HEK293 (cell line): Measurements from ENCODE around the gene MICAL3.

Source experiments
- CTCF ChIA-PET: fragments of 350-600 bp; formaldehyde crosslinking; extraction: SDS; loops from one replicate; lab custom pipeline; 2021; ENCODE audit warnings: antibody characterized with exemption; lab: Yijun Ruan, JAX
- POLR2A ChIA-PET: fragments of 300-600 bp; formaldehyde crosslinking; extraction: SDS; loops from one replicate; lab custom pipeline; 2020; ENCODE audit warnings: antibody characterized with exemption, inconsistent platforms; lab: Yijun Ruan, JAX
- H3K27ac ChIP-seq: fragments of 200-500 bp; sonication (Bioruptor generic); 2 replicates; pipeline ENCODE4 v1.5.1; 2014; ENCODE audit warnings: low read depth, low read length, control low read depth, inconsistent platforms; ENCODE audit errors: extremely low read depth
- H3K36me3 ChIP-seq, 2 experiments: fragments of 200-500 bp in 1 of 2; sonication (Bioruptor generic) in 1 of 2; 1 replicate in 1 of 2; 2 replicates in 1 of 2; pipeline ENCODE4 v1.5.1; 2014 to 2017; ENCODE audit warnings: inconsistent platforms in 2 of 2, low read length in 2 of 2; ENCODE audit not compliant: control insufficient read depth in 2 of 2, insufficient read depth in 1 of 2
- H3K4me1 ChIP-seq: fragments of 200-500 bp; sonication (Bioruptor generic); 2 replicates; pipeline ENCODE4 v1.5.1; 2014; ENCODE audit warnings: mild to moderate bottlenecking, low read length, inconsistent platforms; ENCODE audit not compliant: control insufficient read depth, insufficient read depth
- H3K4me3 ChIP-seq: 2 replicates; pipeline ENCODE4 v1.5.1; 2011; ENCODE audit warnings: low read depth, mild to moderate bottlenecking, control low read depth, low read length, moderate library complexity
- H3K9me3 ChIP-seq: fragments of 200-500 bp; sonication (Bioruptor generic); 2 replicates; pipeline ENCODE4 v1.5.1; 2014; ENCODE audit warnings: low read depth, low read length, inconsistent platforms; ENCODE audit not compliant: control insufficient read depth, insufficient read depth
- ZIC2 ChIP-seq: fragments of 450-650 bp; formaldehyde crosslinking; IDR thresholded peaks from 2 replicates; pipeline ENCODE4 v1.5.1; 2016; ENCODE audit warnings: missing biosample characterization, missing genetic modification characterization
- ZNF23 ChIP-seq: fragments of 450-650 bp; formaldehyde crosslinking; IDR thresholded peaks from 2 replicates; pipeline ENCODE4 v1.5.1; 2016; ENCODE audit warnings: missing biosample characterization, missing genetic modification characterization, borderline replicate concordance
- ZNF274 ChIP-seq, 2 experiments: fragments of 200-500 bp in 1 of 2; fragments of 450-650 bp in 1 of 2; sonication (Bioruptor generic) in 1 of 2; formaldehyde crosslinking in 1 of 2; IDR thresholded peaks; 2 replicates each; pipeline versions ENCODE4 v1.5.1 to v1.6.1; 2014 to 2016; ENCODE audit warnings: borderline replicate concordance in 1 of 2, inconsistent platforms in 1 of 2, low read length in 1 of 2, missing biosample characterization in 1 of 2, missing genetic modification characterization in 1 of 2
- ZNF354C ChIP-seq: fragments of 450-650 bp; formaldehyde crosslinking; IDR thresholded peaks from 2 replicates; pipeline ENCODE4 v1.5.1; 2016; ENCODE audit warnings: missing biosample characterization, missing genetic modification characterization, low read depth, borderline replicate concordance
- ZNF426 ChIP-seq: fragments of 450-650 bp; formaldehyde crosslinking; IDR thresholded peaks from 2 replicates; pipeline ENCODE4 v1.5.1; 2017; ENCODE audit warnings: missing biosample characterization, missing genetic modification characterization, mild to moderate bottlenecking, inconsistent platforms, moderate library complexity
- ZNF529 ChIP-seq: fragments of 450-650 bp; formaldehyde crosslinking; IDR thresholded peaks from 2 replicates; pipeline ENCODE4 v1.5.1; 2017; ENCODE audit warnings: missing genetic modification characterization, missing biosample characterization; ENCODE audit not compliant: insufficient replicate concordance
- ZNF660 ChIP-seq: fragments of 450-650 bp; IDR thresholded peaks from 2 replicates; pipeline ENCODE4 v1.5.1; 2018; ENCODE audit warnings: missing biosample characterization, mild to moderate bottlenecking, missing genetic modification characterization
- ZNF768 ChIP-seq: fragments of 450-650 bp; formaldehyde crosslinking; IDR thresholded peaks from 2 replicates; pipeline ENCODE4 v1.5.1; 2018; ENCODE audit warnings: missing biosample characterization, mild to moderate bottlenecking, missing genetic modification characterization
- TF ChIP-seq, protein P1 (sequence below): fragments of 450-650 bp; formaldehyde crosslinking; IDR thresholded peaks from 2 replicates; pipeline ENCODE4 v1.5.1; 2017; ENCODE audit warnings: missing biosample characterization, missing genetic modification characterization
- TF ChIP-seq, protein P2 (sequence below): fragments of 450-650 bp; IDR thresholded peaks from 2 replicates; pipeline ENCODE4 v1.5.1; 2018; ENCODE audit warnings: missing biosample characterization, mild to moderate bottlenecking, missing genetic modification characterization
- TF ChIP-seq, protein P3 (sequence below): fragments of 450-650 bp; formaldehyde crosslinking; IDR thresholded peaks from 2 replicates; pipeline ENCODE4 v1.5.1; 2016; ENCODE audit warnings: missing biosample characterization, missing genetic modification characterization, borderline replicate concordance
- TF ChIP-seq, protein P4 (sequence below): fragments of 450-650 bp; formaldehyde crosslinking; IDR thresholded peaks from 2 replicates; pipeline ENCODE4 v1.5.1; 2016; ENCODE audit warnings: missing biosample characterization, missing genetic modification characterization
- TF ChIP-seq, protein P5 (sequence below): fragments of 450-650 bp; formaldehyde crosslinking; IDR thresholded peaks from 2 replicates; pipeline ENCODE4 v1.5.1; 2016; ENCODE audit warnings: missing biosample characterization, missing genetic modification characterization, borderline replicate concordance

Gene MICAL3

DNA sequence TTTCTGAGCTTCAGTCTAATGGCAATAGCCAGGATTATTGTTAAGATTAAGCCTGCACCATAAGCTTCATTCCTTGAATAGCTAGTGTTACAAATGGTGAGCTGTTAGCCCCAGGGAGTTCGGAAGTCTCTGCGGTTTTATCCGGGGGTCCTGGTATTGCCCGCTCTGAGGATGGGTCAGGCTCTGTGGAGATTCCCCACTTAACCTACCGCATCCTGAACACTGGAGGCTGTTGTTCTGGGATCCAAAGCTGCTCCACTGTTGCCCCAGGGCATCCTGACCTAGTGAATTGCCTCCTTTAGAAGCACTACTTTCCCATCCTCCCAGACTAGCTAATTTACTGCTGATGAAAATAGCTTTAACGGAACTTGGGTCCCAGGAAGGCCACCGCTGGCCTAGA lies 38.9 kb upstream of the MICAL3 start (continued):
- TF ChIP-seq, protein P1, sequence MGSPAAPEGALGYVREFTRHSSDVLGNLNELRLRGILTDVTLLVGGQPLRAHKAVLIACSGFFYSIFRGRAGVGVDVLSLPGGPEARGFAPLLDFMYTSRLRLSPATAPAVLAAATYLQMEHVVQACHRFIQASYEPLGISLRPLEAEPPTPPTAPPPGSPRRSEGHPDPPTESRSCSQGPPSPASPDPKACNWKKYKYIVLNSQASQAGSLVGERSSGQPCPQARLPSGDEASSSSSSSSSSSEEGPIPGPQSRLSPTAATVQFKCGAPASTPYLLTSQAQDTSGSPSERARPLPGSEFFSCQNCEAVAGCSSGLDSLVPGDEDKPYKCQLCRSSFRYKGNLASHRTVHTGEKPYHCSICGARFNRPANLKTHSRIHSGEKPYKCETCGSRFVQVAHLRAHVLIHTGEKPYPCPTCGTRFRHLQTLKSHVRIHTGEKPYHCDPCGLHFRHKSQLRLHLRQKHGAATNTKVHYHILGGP (tag by site-specific recombination), result no peak
- TF ChIP-seq, protein P2, sequence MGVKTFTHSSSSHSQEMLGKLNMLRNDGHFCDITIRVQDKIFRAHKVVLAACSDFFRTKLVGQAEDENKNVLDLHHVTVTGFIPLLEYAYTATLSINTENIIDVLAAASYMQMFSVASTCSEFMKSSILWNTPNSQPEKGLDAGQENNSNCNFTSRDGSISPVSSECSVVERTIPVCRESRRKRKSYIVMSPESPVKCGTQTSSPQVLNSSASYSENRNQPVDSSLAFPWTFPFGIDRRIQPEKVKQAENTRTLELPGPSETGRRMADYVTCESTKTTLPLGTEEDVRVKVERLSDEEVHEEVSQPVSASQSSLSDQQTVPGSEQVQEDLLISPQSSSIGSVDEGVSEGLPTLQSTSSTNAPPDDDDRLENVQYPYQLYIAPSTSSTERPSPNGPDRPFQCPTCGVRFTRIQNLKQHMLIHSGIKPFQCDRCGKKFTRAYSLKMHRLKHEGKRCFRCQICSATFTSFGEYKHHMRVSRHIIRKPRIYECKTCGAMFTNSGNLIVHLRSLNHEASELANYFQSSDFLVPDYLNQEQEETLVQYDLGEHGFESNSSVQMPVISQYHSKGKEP, result no peak

DNA sequence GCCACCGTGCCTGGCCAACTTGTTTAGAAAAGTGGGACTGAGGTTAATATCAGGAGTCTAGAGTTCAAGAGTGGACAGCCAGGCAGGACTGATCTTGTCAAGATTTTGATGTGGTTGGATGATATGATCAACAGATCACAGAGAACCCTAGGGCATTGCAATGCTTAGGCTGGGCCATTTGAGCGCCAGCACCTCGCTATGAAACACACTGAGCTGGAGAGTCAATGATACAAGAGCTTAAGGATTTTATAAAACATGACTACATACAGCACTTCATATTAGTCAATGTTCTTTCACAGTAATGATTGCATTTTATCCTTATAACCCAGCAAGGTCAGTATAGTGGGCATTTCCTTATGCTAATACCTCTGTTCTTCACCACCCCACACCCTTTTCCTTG lies 38.1 kb upstream of the MICAL3 start:
- ChIA-PET POLR2A (interaction anchor here (1.0 to 1.3 kb wide), 3 partner anchors 15 to 62 kb away, joined by 3 to 5 read pairs (median 4); partner anchors contain the start of gene PEX26), CTCF (interaction anchor here (0.8 to 6.3 kb wide), 6 partner anchors 11 to 232 kb away, joined by 3 to 95 read pairs (median 8); partner anchors contain the start of genes MICAL3 and PEX26)
- no peak overlapping the region for H3K27ac ChIP-seq

More for the DNA sequence above, 38.1 kb upstream of the MICAL3 start:
- no peaks in the 10 kb centered on the region for H3K36me3 ChIP-seq
- no peaks in the 10 kb centered on the region for H3K9me3 ChIP-seq
- TF ChIP-seq ZNF660 (tag by site-specific recombination) (no peak), ZIC2 (no peak), ZNF529 (no peak), ZNF768 (tag by site-specific recombination) (no peak), ZNF354C (tag by site-specific recombination) (no peak), ZNF23 (tag by site-specific recombination) (no peak), ZNF274 (IDR thresholded peaks at IDR 0.05; ENCODE audit: low read length) (no peak), ZNF274 (tag by site-specific recombination; IDR thresholded peaks at IDR 0.05; ENCODE audit: borderline replicate concordance) (no peak), ZNF426 (tag by site-specific recombination) (no peak)
- TF ChIP-seq, protein P3, sequence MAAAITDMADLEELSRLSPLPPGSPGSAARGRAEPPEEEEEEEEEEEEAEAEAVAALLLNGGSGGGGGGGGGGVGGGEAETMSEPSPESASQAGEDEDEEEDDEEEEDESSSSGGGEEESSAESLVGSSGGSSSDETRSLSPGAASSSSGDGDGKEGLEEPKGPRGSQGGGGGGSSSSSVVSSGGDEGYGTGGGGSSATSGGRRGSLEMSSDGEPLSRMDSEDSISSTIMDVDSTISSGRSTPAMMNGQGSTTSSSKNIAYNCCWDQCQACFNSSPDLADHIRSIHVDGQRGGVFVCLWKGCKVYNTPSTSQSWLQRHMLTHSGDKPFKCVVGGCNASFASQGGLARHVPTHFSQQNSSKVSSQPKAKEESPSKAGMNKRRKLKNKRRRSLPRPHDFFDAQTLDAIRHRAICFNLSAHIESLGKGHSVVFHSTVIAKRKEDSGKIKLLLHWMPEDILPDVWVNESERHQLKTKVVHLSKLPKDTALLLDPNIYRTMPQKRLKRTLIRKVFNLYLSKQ (tag by site-specific recombination), result no peak
- TF ChIP-seq, protein P4, sequence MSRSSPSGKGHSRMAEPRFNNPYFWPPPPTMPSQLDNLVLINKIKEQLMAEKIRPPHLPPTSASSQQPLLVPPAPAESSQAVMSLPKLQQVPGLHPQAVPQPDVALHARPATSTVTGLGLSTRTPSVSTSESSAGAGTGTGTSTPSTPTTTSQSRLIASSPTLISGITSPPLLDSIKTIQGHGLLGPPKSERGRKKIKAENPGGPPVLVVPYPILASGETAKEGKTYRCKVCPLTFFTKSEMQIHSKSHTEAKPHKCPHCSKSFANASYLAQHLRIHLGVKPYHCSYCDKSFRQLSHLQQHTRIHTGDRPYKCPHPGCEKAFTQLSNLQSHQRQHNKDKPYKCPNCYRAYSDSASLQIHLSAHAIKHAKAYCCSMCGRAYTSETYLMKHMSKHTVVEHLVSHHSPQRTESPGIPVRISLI (tag by site-specific recombination), result no peak
- TF ChIP-seq, protein P5, sequence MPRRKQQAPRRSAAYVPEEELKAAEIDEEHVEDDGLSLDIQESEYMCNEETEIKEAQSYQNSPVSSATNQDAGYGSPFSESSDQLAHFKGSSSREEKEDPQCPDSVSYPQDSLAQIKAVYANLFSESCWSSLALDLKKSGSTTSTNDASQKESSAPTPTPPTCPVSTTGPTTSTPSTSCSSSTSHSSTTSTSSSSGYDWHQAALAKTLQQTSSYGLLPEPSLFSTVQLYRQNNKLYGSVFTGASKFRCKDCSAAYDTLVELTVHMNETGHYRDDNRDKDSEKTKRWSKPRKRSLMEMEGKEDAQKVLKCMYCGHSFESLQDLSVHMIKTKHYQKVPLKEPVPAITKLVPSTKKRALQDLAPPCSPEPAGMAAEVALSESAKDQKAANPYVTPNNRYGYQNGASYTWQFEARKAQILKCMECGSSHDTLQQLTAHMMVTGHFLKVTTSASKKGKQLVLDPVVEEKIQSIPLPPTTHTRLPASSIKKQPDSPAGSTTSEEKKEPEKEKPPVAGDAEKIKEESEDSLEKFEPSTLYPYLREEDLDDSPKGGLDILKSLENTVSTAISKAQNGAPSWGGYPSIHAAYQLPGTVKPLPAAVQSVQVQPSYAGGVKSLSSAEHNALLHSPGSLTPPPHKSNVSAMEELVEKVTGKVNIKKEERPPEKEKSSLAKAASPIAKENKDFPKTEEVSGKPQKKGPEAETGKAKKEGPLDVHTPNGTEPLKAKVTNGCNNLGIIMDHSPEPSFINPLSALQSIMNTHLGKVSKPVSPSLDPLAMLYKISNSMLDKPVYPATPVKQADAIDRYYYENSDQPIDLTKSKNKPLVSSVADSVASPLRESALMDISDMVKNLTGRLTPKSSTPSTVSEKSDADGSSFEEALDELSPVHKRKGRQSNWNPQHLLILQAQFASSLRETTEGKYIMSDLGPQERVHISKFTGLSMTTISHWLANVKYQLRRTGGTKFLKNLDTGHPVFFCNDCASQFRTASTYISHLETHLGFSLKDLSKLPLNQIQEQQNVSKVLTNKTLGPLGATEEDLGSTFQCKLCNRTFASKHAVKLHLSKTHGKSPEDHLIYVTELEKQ (tag by site-specific recombination), result no peak
- no peak overlapping the region for H3K4me3 ChIP-seq
- peaks cover 9% of the 10 kb centered on the region for H3K4me1 ChIP-seq
